Measurements from ENCODE around the gene SLC19A2.
A peak's percentile ranks its signal among the peaks of the same experiment; 100 is the strongest.

Gene SLC19A2

GRCh38 chr1:169473347-169473746 is 12.4 kb downstream of the SLC19A2 start:
- DNase-seq = no peak

GRCh38 chr1:169472738-169473137 is 13.0 kb downstream of the SLC19A2 start:
- DNase-seq = no peak

- no peak for DNase-seq
These were observed 16.8 kb downstream of the SLC19A2 start for GRCh38 chr1:169468982-169469381.

GRCh38 chr1:169466259-169467230 is 19.2 kb downstream of the SLC19A2 start:
- DNase-seq = peak; percentile 51

- no peak for DNase-seq
These were observed 20.5 kb downstream of the SLC19A2 start for GRCh38 chr1:169465281-169465680.

GRCh38 chr1:169462385-169462784 is 23.4 kb downstream of the SLC19A2 start:
- DNase-seq = no peak

- DNase-seq = no peak
These were observed 24.2 kb downstream of the SLC19A2 start for GRCh38 chr1:169461390-169462000.

GRCh38 chr1:169460191-169460833 is 25.4 kb downstream of the SLC19A2 start:
- DNase-seq = no peak

- DNase-seq = no peak
These were observed 28.3 kb downstream of the SLC19A2 start for GRCh38 chr1:169457443-169457842.

GRCh38 chr1:169456029-169456428 is 29.7 kb downstream of the SLC19A2 start:
- DNase-seq = no peak

GRCh38 chr1:169452921-169453320 is 32.8 kb downstream of the SLC19A2 start:
- no peak for DNase-seq

GRCh38 chr1:169451218-169451824 is 34.4 kb downstream of the SLC19A2 start:
- no peak for DNase-seq

- DNase-seq = no peak
These were observed 41.8 kb downstream of the SLC19A2 start for GRCh38 chr1:169443923-169444322.

GRCh38 chr1:169427081-169427641 is 58.6 kb downstream of the SLC19A2 start, which contains the start of gene CCDC181:
CCDC181 (minus strand) TSS chr1:169427474; CDS start chr1:169424927, 2,547 bp downstream.
- peak; percentile 98 for DNase-seq

- DNase-seq = peak; percentile 61
These were observed 59.5 kb downstream of the SLC19A2 start for GRCh38 chr1:169426174-169426705.

- DNase-seq = no peak
These were observed 64.4 kb downstream of the SLC19A2 start for GRCh38 chr1:169421309-169421708.

- no peak for DNase-seq
These were observed 70.8 kb downstream of the SLC19A2 start for GRCh38 chr1:169414952-169415351.
